Psoas muscle (tissue), 8 donors: Measurements from ENCODE around the gene TOMM5. TPM values are rescaled to one million over a fixed set of nuclear protein-coding genes. Genes with fewer than 3 reads are reported as not detected.
"Not testable (repeated sequence)": the region's sequence is repeated elsewhere in the genome, so short reads cannot be mapped to it uniquely, and the experiment has no call there.

Source experiments
- ATAC-seq, 4 donors: fragments of 200-7000 bp; cut with Tn5 transposase; one replicate each; pipeline ENCODE4 v1.9.1; 2020; ENCODE audit warnings: moderate library complexity in 3 of 4, mild to moderate bottlenecking in 2 of 4
- DNase-seq, 2 donors: peaks; one replicate each; pipeline ENCODE4 v3.0.0-alpha.2; 2020
- H3K27ac ChIP-seq: fragments of 200-600 bp; one replicate; pipeline ENCODE4 v1.8.0; 2022
- H3K27me3 ChIP-seq, 3 donors: fragments of 200-600 bp in 1 of 3; one replicate each; pipeline versions ENCODE4 v1.6.1 to v1.8.0; 2013 to 2022; ENCODE audit warnings: low read length in 2 of 3, mild to moderate bottlenecking in 2 of 3, moderate library complexity in 1 of 3; ENCODE audit not compliant: insufficient read depth in 3 of 3
- H3K36me3 ChIP-seq, 2 donors: fragments of 200-600 bp in 1 of 2; one replicate each; pipeline versions ENCODE4 v1.6.1 to v1.8.0; 2013 to 2022; ENCODE audit warnings: low read depth in 1 of 2, mild to moderate bottlenecking in 1 of 2, moderate library complexity in 1 of 2; ENCODE audit not compliant: insufficient read depth in 1 of 2
- H3K4me1 ChIP-seq: fragments of 200-600 bp; one replicate; pipeline ENCODE4 v1.8.0; 2022
- H3K4me3 ChIP-seq: fragments of 200-600 bp; one replicate; pipeline ENCODE4 v1.8.0; 2022; ENCODE audit warnings: mild to moderate bottlenecking
- H3K9me3 ChIP-seq: fragments of 200-600 bp; one replicate; pipeline ENCODE4 v1.8.0; 2022
- CTCF ChIP-seq: fragments of 200-600 bp; IDR thresholded peaks from one replicate; pipeline ENCODE4 v1.8.0; 2022; ENCODE audit warnings: antibody characterized with exemption
- WGBS, 3 donors: extraction: QIAGEN DNeasy Blood & Tissue Kit; methylation state at CpG; one replicate each; pipeline versions ENCODE4 v1.1.6 to v1.1.7; 2013; 5-methylcytosine and 5-hydroxymethylcytosine counted together
- intact Hi-C, 2 donors: fragments of 100-400 bp; cut with DNase I; formaldehyde crosslinking; loops; one replicate each; pipeline versions ENCODE4 v1.11.0 to v1.14.2; 2022
- polyA plus RNA-seq, 3 donors: library from polyadenylated mRNA; stranded (reverse); fragments of 200-250 nt; gene quantifications; one replicate each; pipeline ENCODE4 v1.2.3, GENCODE V29; 2013
- total RNA-seq, 4 donors: library from RNA; stranded (reverse); fragmentation: NEBNext Ultra II Directional in 2 of 4; extraction: Animal tissue kit (Norgen Biotek cat#: 25700) in 2 of 4; gene quantifications; one replicate each; pipeline versions ENCODE4 v1.2.1 to v1.2.4, GENCODE V29; 2021 to 2023
- donor health status: healthy with polysubstance abuse.
- donor health status: DM: no; HTN: no; CAD: no; lungs with moderate emphysema.
- donor health status: Bipolar disorder and iron deficiency.
- donor health status: healthy.
- donor health status: DM: yes; HTN: yes; CAD: no.
- donor health status: DM: no; HTN: no; CAD: no.
- donor health status: DM: no; HTN: no; CAD: no.
- donor health status: DM: yes; HTN: yes; CAD: no.

Gene TOMM5
- total and polyA plus RNA-seq, 7 donors: 65.2 to 280 (median 104) TPM

GRCh38 chr9:37611014-37611413 lies 18.6 kb upstream of the TOMM5 start:
- ATAC-seq (no peak), DNase-seq (no peak)
- WGBS, 3 donors: 73 to 79% (median 76%) methylated on average over 6 of the region's 6 CpGs
- no peak for TF ChIP-seq CTCF
- Histone ChIP-seq H3K9me3 (no peaks in the 10 kb centered on the region), H3K36me3 (no peaks in the 10 kb centered on the region), H3K27ac (no peak overlapping the region), H3K4me1 (no peaks in the 10 kb centered on the region), H3K4me3 (no peak overlapping the region), H3K27me3 (no peaks in the 10 kb centered on the region)
- intact Hi-C loops: loop anchor here in 1 of 2 donors (5.0 kb wide), 1 partner anchor 156 kb away; no protein-coding TSS in a partner anchor

- DNase-seq (no peak), ATAC-seq (no peak)
- Histone ChIP-seq H3K27ac (no peak overlapping the region), H3K9me3 (no peaks in the 10 kb centered on the region), H3K27me3 (no peaks in the 10 kb centered on the region), H3K36me3 (no peaks in the 10 kb centered on the region), H3K4me1 (no peaks in the 10 kb centered on the region), H3K4me3 (no peak overlapping the region)
- intact Hi-C loops: loop anchor here (5.0 kb wide), 2 partner anchors 37 to 157 kb away; no protein-coding TSS in a partner anchor
- TF ChIP-seq CTCF: no peak
- 67 to 71% (median 71%) methylated on average over 6 of the region's 6 CpGs for WGBS, 3 donors
Measured at GRCh38 chr9:37609735-37610397, 17.5 kb upstream of the TOMM5 start.

- Histone ChIP-seq H3K27me3 (no peaks in the 10 kb centered on the region), H3K9me3 (no peaks in the 10 kb centered on the region), H3K4me3 (no peak overlapping the region), H3K4me1 (peaks cover under 1% of the 10 kb centered on the region), H3K27ac (no peak overlapping the region), H3K36me3 (no peaks in the 10 kb centered on the region)
- no peak for TF ChIP-seq CTCF
- ATAC-seq (no peak), DNase-seq (no peak)
- intact Hi-C loops: loop anchor here in 1 of 2 donors (5.0 kb wide), 1 partner anchor 39 kb away; no protein-coding TSS in a partner anchor
Measured at GRCh38 chr9:37608250-37608649, 15.9 kb upstream of the TOMM5 start.

GRCh38 chr9:37604296-37604695 lies 11.9 kb upstream of the TOMM5 start:
- intact Hi-C loops: loop anchor here (2.0 to 5.0 kb wide), 2 partner anchors 33 to 58 kb away; no protein-coding TSS in a partner anchor
- no peak for DNase-seq
- H3K27me3 ChIP-seq: no peaks in the 10 kb centered on the region
- no peak for TF ChIP-seq CTCF
- ATAC-seq: no peak
- H3K27ac ChIP-seq: no peak overlapping the region
- peaks cover 11% of the 10 kb centered on the region for H3K4me1 ChIP-seq
- no peaks in the 10 kb centered on the region for H3K36me3 ChIP-seq
- 74 to 89% (median 88%) methylated on average over 1 of the region's 1 CpG for WGBS, 3 donors
- H3K9me3 ChIP-seq: no peaks in the 10 kb centered on the region
- H3K4me3 ChIP-seq: no peak overlapping the region

GRCh38 chr9:37602817-37603216 lies 10.4 kb upstream of the TOMM5 start:
- Histone ChIP-seq H3K36me3 (no peaks in the 10 kb centered on the region), H3K27ac (peak overlapping the region; percentile 5), H3K27me3 (no peaks in the 10 kb centered on the region), H3K9me3 (no peaks in the 10 kb centered on the region), H3K4me3 (no peak overlapping the region), H3K4me1 (peaks cover 11% of the 10 kb centered on the region)
- intact Hi-C loops: loop anchor here in 1 of 2 donors (5.0 kb wide), 1 partner anchor 59 kb away; no protein-coding TSS in a partner anchor
- WGBS, 3 donors: 9 to 25% (median 12%) methylated on average over 5 of the region's 5 CpGs
- no peak for TF ChIP-seq CTCF
- DNase-seq: peak; percentile 61 to 87
- ATAC-seq: peak; percentile 97 to 99 (median 98)

GRCh38 chr9:37602061-37602460 lies 9.7 kb upstream of the TOMM5 start:
- H3K9me3 ChIP-seq, ATAC-seq, H3K27me3 ChIP-seq, H3K36me3 ChIP-seq, DNase-seq, H3K4me3 ChIP-seq: not testable (repeated sequence)
- Histone ChIP-seq H3K27ac (peak overlapping the region; percentile 5), H3K4me1 (peaks cover 11% of the 10 kb centered on the region)
- WGBS, 3 donors: 79 to 92% (median 84%) methylated on average over 4 of the region's 4 CpGs
- intact Hi-C loops: loop anchor here in 1 of 2 donors (5.0 kb wide), 1 partner anchor 60 kb away; no protein-coding TSS in a partner anchor
